ENCODE data around the gene TTYH1. TPM values are rescaled to one million over a fixed set of nuclear protein-coding genes. Genes with fewer than 3 reads are reported as not detected.

Gene TTYH1
- total and polyA plus RNA-seq, 9 of the 15 experiments (the other 6 are each of a cell fraction or from before 2014, with no cell fraction given), result 0.08 TPM; not detected in 8

DNA sequence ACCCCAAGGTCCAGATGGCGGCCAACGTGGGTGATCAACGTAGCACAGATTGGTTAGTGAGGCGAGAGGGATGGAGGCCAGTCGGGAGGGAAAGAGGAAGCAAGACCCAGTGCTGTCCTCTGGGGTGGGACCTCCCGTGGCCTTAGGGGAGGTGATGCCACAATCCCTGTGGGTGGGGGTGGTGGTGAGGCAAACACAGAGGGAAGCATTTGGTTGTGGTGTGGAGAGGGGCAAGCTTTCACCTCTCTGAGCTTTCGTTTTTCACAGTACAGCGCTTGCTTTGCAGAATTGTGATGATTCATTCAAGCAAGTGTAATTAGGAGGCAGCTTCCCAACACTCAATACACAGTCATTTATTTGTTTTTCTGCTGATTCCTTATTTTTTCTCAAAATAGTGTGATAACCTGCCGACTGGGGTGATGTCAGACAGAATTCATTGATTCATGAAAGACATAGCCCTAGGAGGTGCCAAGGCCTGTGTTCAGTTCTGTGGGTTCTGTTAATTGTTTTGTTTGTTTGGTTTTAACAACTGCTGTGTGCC is 36.1 kb downstream of the TTYH1 start:
- Histone ChIP-seq H3K27ac (ENCODE audit: extremely low read depth, low read depth, low read length) (peak overlapping the region; percentile 51; the same call in 2 of the 3 replicates), H3K4me2 (ENCODE audit: insufficient read depth, low read length) (peak overlapping the region; percentile 88), H3K4me3 (peak overlapping the region; percentile 72; the same call in 1 of the 2 replicates), H3K9me1 (ENCODE audit: control insufficient read depth, insufficient read depth, low read length) (peaks cover 12% of the 10 kb centered on the region), H3K4me1 (replicated peaks in 1 of 2; ENCODE audit: control insufficient read depth in 2 of 2, insufficient read depth in 2 of 2, low read length in 2 of 2) (peaks cover 19 to 40% of the 10 kb centered on the region in 2 experiments; a peak in 4 of 5 replicates), H3K79me2 (ENCODE audit: control insufficient read depth, insufficient read depth, low read length) (peaks cover 79% of the 10 kb centered on the region), H4K20me1 (replicated peaks; ENCODE audit: control insufficient read depth, insufficient read depth, low read length) (peaks cover 28% of the 10 kb centered on the region), H3K36me3 (ENCODE audit: control insufficient read depth, insufficient read depth, low read length) (peaks cover 68% of the 10 kb centered on the region), H3K27me3 (ENCODE audit: control insufficient read depth in 2 of 2, insufficient read depth in 2 of 2, low read length in 2 of 2) (no peaks in the 10 kb centered on the region), H3K9me3 (replicated peaks; ENCODE audit: control insufficient read depth, insufficient read depth, low read depth, low read length) (no peaks in the 10 kb centered on the region), H3K9ac (ENCODE audit: insufficient read depth in 1 of 2, low read depth in 2 of 2, low read length in 2 of 2) (peak overlapping the region; percentile 46 to 100; a peak in 3 of 4 replicates), H2AFZ (ENCODE audit: low read depth, low read length) (no peak overlapping the region)
- TF ChIP-seq ZNF316 (IDR thresholded peaks at IDR 0.05) (peak; percentile 81), C11orf30 (IDR thresholded peaks at IDR 0.05; ENCODE audit: low read depth) (peak; percentile 65; the same call in 1 of the 2 replicates), MAFG (tag; conservative IDR thresholded peaks at IDR 0.05) (peak; percentile 67), MNT (conservative IDR thresholded peaks at IDR 0.05) (no peak)
- in situ Hi-C loops (cut with MboI) (no loop called here), intact Hi-C loops (cut with micrococcal nuclease) (no loop called here)
- BruUV-seq (replicated peaks), result no TSS peak
- no peak for FAIRE-seq
- no peak for DNase-seq (ENCODE audit: extremely low read depth in 1 of 4, low spot score in 3 of 4)
- ChIA-PET CTCF (ENCODE audit: low intra/inter-chr PET ratio) (no interaction called here), POLR2A (interaction anchor here (0.9 kb wide), 1 partner anchor 12 kb away, joined by 4 read pairs; the partner anchor contains the start of gene LENG9)
- no peak for ATAC-seq
- WGBS (ENCODE audit: insufficient coverage, low coverage, missing lambda C conversion rate), result 47% methylated on average over 6 of the region's 9 CpGs

Data from K562 (cell line).